ENCODE data around the gene IKZF2.

The IKZF2 gene

GRCh38 chr2:213119061-213119809, 32.2 kb downstream of the IKZF2 start:
- Histone ChIP-seq H2AFZ (ENCODE audit: low read length) (no peak overlapping the region), H3K4me1 (ENCODE audit: insufficient read depth, low read length, poor library complexity, severe bottlenecking) (peaks cover 80% of the 10 kb centered on the region), H3K36me3 (ENCODE audit: insufficient read depth, low read length) (peaks cover 79% of the 10 kb centered on the region), H3K79me2 (ENCODE audit: insufficient read depth, low read length) (peaks cover 100% of the 10 kb centered on the region), H3K9me2 (replicated peaks; ENCODE audit: low read depth, low read length) (no peaks in the 10 kb centered on the region), H4K20me1 (ENCODE audit: insufficient read depth, low read length, poor library complexity, severe bottlenecking) (peaks cover 99% of the 10 kb centered on the region), H3K4me2 (ENCODE audit: low read depth, low read length, poor library complexity, severe bottlenecking) (peak overlapping the region; percentile 70), H3K9me3 (ENCODE audit: insufficient read depth, low read depth, low read length) (no peaks in the 10 kb centered on the region), H3K27me3 (ENCODE audit: insufficient read depth, low read length, poor library complexity, severe bottlenecking) (no peaks in the 10 kb centered on the region), H3K9ac (ENCODE audit: low read depth, low read length, poor library complexity, severe bottlenecking) (peak overlapping the region; percentile 33), H3F3A (ENCODE audit: low read depth) (peaks cover 22% of the 10 kb centered on the region), H3K4me3 (ENCODE audit: low read length, poor library complexity, severe bottlenecking) (peak overlapping the region; percentile 53)
- no peak for TF ChIP-seq CTCF (conservative IDR thresholded peaks at IDR 0.05; ENCODE audit: low read length)
- no peak for TF ChIP-seq EZH2phosphoT487 (IDR thresholded peaks at IDR 0.05; ENCODE audit: borderline replicate concordance)

GRCh38 chr2:213108308-213108707, 43.1 kb downstream of the IKZF2 start:
- TF ChIP-seq CTCF (conservative IDR thresholded peaks at IDR 0.05; ENCODE audit: low read length): no peak
- TF ChIP-seq EZH2phosphoT487 (IDR thresholded peaks at IDR 0.05; ENCODE audit: borderline replicate concordance): no peak
- peaks cover 30% of the 10 kb centered on the region for H3F3A ChIP-seq (ENCODE audit: low read depth)
- peaks cover 44% of the 10 kb centered on the region for H3K36me3 ChIP-seq (ENCODE audit: insufficient read depth, low read length)
- no peak overlapping the region for H2AFZ ChIP-seq (ENCODE audit: low read length)
- no peaks in the 10 kb centered on the region for H3K27me3 ChIP-seq (ENCODE audit: insufficient read depth, low read length, poor library complexity, severe bottlenecking)
- H3K9me3 ChIP-seq (ENCODE audit: insufficient read depth, low read depth, low read length): no peaks in the 10 kb centered on the region
- H3K9me2 ChIP-seq (replicated peaks; ENCODE audit: low read depth, low read length): no peaks in the 10 kb centered on the region
- no peak overlapping the region for H3K4me3 ChIP-seq (ENCODE audit: low read length, poor library complexity, severe bottlenecking)
- no peak overlapping the region for H3K9ac ChIP-seq (ENCODE audit: low read depth, low read length, poor library complexity, severe bottlenecking)
- peaks cover 100% of the 10 kb centered on the region for H4K20me1 ChIP-seq (ENCODE audit: insufficient read depth, low read length, poor library complexity, severe bottlenecking)
- peaks cover 100% of the 10 kb centered on the region for H3K79me2 ChIP-seq (ENCODE audit: insufficient read depth, low read length)
- peaks cover 61% of the 10 kb centered on the region for H3K4me1 ChIP-seq (ENCODE audit: insufficient read depth, low read length, poor library complexity, severe bottlenecking)
- H3K4me2 ChIP-seq (ENCODE audit: low read depth, low read length, poor library complexity, severe bottlenecking): no peak overlapping the region

GRCh38 chr2:213107728-213108127, 43.7 kb downstream of the IKZF2 start:
- Histone ChIP-seq H3K9me2 (replicated peaks; ENCODE audit: low read depth, low read length) (no peaks in the 10 kb centered on the region), H3K4me1 (ENCODE audit: insufficient read depth, low read length, poor library complexity, severe bottlenecking) (peaks cover 61% of the 10 kb centered on the region), H3K4me2 (ENCODE audit: low read depth, low read length, poor library complexity, severe bottlenecking) (peak overlapping the region; percentile 36), H4K20me1 (ENCODE audit: insufficient read depth, low read length, poor library complexity, severe bottlenecking) (peaks cover 100% of the 10 kb centered on the region), H3F3A (ENCODE audit: low read depth) (peaks cover 27% of the 10 kb centered on the region), H3K36me3 (ENCODE audit: insufficient read depth, low read length) (peaks cover 50% of the 10 kb centered on the region), H3K9me3 (ENCODE audit: insufficient read depth, low read depth, low read length) (no peaks in the 10 kb centered on the region), H3K27me3 (ENCODE audit: insufficient read depth, low read length, poor library complexity, severe bottlenecking) (no peaks in the 10 kb centered on the region), H3K4me3 (ENCODE audit: low read length, poor library complexity, severe bottlenecking) (no peak overlapping the region), H2AFZ (ENCODE audit: low read length) (no peak overlapping the region), H3K9ac (ENCODE audit: low read depth, low read length, poor library complexity, severe bottlenecking) (no peak overlapping the region), H3K79me2 (ENCODE audit: insufficient read depth, low read length) (peaks cover 100% of the 10 kb centered on the region)
- no peak for TF ChIP-seq EZH2phosphoT487 (IDR thresholded peaks at IDR 0.05; ENCODE audit: borderline replicate concordance)
- TF ChIP-seq CTCF (conservative IDR thresholded peaks at IDR 0.05; ENCODE audit: low read length): no peak
